GM21737 (cell line): ENCODE measurements around the gene GNG13.

Source experiments
- ATAC-seq: cut with Tn5 transposase; IDR thresholded peaks from one replicate; pipeline ENCODE4 v1.9.1; 2021; ENCODE audit warnings: mild to moderate bottlenecking, moderate library complexity; ENCODE audit not compliant: unreplicated experiment

GNG13 gene

DNA sequence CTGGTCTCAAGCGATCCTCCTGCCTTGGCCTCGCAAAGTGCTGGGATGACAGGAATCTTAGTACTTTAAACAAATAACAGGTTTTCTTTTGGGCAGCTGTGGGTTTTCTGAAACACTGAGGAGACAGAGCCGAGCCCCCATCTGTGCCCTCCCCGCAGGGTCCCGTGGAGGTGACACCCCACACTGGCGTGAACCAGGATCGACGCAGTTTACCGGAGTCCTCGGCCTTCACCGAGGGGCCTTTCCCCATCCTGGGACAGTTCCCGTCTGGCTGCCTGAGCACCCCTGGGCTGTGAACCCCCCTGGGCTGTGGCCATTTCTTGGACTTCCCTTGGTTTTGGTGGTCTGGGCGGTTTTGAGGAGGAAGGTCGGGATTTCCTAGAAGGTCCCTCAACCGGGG lies 15.3 kb upstream of the GNG13 start:
- no peak for ATAC-seq

DNA sequence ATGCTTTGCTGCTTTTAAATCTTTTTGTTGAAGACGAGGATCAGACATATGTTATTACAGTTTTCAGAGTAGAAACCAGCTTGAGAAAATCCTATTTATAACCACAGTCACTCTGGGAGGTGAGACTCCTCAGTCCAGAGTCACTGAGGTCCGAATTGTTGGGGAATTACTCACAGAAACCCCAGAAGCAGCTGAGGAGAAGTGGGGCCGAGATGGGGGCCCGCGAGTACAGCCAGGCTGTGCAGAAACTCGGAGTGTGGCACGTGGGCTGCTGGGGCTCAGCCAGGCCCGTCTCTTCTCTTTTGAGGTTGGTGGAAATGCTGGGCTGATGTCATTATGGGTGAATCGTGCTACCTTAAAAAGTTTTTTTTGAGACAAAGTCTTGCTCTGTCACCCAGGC lies 14.4 kb upstream of the GNG13 start:
- no peak for ATAC-seq

DNA sequence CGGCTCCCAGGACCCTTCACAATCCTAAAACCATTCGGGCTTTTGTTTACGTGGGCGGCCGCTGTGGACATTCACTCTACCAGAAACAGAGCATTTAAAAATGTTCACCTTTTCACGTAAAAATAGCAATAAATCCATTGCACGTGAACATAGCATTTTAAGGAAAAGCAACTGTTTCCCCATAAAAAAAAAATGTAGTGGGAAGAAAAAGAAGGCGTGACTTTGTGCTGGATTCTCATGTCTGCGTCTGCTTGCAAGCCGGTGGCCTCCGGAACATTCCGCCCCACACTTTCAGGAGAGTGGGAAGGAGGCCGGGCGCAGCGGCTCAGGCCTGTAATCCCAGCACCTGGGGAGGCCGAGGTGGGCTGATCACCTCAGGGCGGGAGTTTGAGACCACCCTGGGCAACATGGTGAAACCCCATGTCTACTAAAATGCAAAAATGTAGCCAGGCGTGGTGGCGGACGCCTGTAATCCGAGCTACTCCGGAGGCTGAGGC lies 13.4 kb upstream of the GNG13 start:
- no peak for ATAC-seq

DNA sequence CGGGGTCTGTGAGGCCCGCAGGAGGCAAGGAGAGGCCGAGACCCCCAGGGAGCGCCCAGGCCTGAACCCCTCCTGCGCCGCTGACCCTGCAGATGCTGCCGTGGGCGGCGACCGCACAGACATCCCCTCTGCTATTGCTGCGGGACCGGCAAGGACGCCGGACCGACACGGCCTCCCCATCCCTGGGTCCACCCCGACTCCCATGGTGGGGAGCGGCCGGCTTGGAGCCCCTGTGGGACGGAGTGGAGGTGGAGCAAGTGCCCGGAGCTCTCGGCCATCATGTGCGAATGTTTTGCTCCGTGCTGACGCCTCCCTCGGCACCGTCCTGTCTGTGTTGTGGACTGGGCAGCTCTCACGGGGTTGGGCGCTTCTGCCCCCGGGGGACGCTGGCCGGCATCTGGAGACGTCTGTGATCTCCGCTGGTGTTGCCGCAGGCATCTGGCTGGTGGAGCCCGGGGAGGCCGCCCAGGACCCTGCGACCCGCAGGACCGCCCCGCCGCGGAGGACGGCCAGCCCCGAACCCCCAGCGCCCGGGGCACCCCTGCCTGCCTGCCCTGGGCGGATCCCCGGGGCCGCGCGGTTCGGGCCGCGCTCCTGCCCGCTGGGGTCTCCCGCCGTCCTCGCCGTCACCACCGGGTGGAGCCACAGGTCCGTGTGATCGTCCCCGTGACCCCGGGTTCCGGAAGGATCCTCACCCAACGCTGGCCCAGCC lies 12.8 kb upstream of the GNG13 start:
- no peak for ATAC-seq

DNA sequence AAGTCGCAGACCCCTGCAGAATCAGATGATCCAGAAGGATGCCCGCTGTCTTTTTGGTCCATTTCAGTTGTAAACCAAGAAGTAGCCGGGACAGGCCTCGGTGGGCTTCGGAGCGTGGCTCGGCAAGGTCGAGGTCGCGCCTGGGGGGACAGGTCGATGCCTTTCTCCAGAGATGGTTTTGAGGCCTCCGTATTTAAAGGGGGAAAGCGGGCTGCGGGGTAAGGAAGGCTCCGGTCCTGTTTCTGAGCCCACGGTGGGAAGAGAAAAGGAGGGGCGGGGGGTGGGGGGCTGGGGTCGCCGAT lies 7.5 kb upstream of the GNG13 start:
- ATAC-seq = no peak

DNA sequence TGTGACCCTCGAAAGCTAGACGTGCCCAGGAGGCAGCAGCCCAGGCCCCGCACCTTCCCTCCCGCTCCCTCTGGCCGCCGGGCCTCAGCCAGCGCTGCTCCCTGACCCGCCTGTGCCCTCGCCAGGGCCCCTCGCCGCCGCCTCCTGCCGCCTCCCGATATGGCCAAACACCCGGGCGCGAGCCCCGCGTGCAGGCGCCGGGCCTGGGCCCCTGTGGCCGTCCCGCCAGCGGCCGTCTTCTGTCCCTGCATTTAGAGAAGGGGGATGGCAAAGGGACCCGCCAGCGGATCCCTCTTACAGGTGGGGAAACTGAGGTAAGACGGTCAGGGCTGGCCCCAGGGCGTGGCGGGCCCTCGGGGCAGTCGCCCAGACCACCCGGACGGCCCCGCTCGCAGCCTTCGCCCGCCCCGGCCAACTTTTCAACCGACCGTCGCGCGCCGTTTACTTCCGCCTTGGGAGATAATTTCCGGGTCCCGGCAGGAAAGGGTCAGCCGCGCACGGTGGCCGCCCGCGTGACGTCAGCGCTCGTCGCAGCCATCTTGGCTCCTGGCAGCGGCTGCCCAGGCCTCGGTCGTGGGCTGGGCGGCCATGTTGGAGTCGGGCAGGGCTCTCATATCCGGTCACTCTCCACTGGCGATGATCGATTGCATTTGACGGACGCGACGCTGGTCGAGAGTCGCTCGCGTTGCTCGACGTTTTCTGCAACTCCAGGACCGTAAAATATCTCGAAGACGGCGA lies 7.0 kb upstream of the GNG13 start:
- peak; percentile 85 for ATAC-seq

DNA sequence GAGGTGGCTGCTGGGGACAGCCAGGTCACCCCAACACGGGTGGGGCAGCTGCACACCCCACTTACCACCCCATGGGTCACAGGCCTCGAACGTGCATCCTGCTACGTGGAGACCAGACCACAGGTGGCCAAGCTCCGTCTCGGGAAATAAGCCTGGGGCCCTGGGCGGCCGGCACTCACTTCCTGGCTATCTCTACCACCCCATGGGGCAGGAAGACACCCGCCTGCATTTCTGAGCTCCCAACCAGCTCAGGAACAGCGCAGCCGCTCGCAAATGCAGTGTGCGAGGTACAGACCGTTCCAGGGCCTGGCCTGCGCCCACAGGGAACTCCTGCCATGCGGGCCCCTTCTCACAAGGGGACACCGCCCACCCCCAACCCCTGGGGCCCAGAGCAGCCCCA lies 4.9 kb upstream of the GNG13 start:
- ATAC-seq = no peak

DNA sequence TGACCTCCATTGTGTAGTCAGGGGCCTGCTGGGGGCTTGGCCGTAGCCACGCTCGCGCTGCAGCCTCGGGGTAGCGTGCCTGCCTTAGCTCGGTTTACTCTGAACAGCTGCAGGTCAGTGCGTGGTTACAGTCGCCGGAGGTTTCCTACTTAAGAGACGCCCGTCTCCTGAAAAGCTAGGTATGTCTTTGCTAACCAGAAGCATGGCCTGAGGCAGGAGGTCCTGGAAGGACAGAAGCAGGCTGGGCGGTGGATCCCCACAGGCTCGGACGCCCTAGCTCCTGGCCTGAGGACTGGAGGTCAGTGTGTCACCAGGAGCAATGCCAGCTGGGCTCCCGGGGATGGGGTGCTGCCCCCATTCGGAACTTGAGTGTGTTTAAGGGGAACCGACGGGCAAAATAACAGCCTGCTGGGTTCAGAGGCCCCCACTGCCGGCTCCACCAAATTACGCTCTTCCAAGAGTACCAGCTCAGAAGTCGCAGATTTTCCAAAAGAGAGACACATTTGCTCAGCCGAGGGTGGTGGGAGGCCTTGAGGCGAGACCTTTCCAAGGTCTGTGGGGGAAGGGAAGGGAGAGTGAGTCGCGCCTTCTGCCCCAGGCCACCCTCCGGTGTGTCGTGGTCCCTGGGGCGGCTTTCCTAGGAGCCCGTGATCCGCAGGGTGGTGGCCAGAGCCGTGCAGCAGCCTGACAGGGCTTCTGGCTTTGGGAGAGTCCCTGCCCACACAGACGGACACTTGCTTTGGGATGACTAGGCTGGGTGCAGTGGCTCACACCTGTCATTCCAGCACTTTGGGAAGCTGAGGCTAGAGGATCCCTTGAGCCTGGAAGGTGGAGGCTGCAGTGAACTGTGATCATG lies 3.9 kb upstream of the GNG13 start:
- no peak for ATAC-seq

DNA sequence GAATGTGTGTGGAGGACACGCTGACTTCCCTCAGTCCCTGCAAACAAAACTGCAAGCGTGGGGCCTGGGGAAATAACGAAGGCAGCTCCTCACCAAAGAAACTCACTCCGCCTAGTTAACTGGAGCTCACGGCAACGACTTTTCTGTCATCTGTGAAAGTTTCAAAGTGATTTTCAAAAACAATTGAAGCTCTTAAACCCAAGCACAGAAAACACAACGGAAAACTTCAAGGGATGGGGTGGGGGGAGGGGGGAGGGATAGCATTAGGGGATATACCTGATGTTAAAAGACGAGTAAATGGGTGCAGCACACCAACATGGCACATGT lies 3.2 kb upstream of the GNG13 start:
- no peak for ATAC-seq

DNA sequence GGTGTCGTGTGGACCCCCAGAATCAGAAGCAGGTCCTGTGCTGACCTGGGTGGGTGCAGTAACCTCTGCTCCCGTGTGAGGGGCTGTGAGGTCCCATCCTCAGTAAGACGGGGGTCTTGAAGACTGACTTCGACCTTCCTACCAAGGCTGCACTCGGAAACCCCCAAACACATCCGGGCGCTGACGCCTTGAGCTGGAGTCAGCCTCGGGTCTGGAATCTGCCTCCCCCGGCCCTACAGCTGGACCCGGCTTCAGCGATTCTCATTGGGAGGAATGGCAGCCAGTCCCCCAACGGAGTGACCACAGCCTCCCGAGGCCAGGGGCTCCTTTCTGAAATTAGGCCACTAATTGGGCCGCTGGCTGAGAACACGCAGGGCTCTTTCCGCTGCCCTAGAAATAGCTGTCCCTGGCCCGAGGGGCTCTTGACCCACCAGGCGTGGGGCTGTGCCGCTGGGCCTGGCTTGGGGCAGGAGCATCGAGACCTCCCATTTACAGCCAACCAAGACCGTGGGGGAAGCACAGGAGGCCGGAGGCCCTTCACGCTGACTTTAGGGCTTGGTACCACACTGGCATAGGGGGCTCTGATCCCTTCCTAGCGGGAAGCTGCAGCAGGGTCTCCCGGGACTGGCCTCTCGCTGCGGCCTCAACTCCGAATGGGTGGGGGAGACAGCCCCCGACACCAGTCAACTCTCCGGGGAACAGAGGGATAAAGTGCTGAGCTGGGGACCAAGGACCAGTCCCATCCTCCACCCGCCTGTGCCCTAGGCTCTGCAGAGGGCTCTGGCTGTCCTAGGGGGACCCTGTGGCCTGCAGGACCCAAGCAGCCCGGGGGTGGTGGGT lies 2.6 kb upstream of the GNG13 start:
- no peak for ATAC-seq

DNA sequence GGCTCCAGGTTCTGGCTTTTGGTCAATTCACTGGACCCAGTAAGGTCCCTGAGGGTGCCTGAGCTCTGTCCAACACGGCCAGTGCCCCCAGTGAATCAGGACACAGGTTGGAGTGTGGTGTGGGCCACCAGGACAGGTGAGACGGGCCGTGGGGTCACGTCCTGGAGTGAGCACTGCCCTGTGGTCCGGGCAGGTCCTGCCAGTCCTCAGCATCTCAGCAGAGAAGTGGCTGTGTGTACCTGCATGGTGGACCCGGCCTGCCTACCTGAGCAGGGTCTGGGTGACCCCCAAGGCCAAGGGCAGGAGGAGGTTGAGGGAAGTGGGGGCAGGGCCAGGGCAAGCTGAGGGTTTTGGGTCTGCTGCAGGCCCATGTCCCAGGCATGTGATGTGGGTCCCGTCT lies 1.9 kb upstream of the GNG13 start:
- ATAC-seq = no peak

DNA sequence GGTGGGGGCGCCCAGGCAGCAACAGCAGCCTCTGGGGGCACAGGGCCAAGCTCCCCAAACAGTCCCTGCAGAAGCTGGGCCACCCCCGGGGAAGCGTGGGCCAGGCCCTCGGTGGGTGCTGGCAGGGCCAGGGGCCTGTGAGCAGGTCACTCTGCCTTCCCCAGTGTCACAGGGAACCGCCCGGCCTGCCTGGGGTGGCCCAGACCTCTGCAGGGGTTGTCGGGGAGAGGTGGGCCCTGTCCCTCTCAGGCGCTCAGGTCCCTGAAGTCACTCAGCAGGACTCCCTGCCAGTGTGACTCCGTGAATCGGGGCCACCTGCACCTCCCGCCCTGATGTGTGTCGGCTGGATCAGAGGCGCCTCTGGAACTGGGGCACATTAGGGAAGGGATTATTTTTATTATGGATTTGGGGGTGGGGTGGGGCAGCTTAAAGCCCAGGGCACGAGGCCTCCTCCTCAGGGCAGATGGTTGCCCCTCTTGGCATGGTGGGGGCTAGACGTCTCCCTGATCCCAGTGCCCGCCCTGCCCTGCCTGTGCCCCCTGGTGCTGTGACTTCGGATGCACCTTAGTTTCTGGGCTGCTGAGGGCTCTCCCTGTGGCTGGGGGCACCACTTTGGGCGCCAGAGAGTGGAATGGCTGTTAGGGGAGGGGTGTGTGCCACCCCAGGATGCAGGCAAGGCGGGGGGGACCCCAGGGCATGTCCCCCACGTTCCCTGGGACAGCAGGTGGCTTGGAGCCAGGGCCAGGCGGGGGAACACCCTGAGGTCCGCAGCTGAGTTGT lies 1.2 kb upstream of the GNG13 start:
- ATAC-seq = no peak

DNA sequence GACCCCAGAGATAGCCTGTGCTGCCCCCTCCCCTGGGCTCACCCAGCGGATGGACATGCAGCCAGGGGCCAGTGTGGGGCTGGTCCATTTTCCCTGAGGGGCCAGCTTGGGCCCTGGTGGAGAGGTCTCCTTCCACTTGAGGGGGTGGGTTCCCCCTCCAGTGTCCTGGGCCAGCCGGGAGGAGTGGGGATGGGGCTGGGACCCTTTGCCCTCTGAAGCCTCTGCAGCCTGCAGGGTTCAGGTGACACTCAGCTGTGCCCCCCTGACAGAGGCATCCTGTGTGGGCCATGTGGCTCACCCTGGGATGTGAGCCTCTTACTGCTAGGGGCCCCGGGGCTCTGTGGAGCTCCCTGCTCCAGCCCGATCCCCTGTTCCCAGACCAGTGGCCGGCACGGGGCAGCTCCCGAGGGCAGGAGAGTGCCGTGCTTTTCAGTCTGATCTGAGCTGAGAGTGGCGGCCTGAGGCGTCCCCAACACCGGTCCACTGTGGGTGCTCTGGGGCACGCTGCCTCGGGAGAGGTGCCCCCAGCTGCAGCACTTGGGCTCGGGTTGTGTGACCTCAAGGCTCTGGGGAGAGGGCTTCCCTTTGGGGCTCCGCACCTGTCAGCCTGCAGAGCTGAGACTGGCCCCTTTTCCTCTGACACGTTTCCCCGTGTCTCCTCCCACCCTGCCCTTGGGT lies 439 bp upstream of the GNG13 start:
- no peak for ATAC-seq

DNA sequence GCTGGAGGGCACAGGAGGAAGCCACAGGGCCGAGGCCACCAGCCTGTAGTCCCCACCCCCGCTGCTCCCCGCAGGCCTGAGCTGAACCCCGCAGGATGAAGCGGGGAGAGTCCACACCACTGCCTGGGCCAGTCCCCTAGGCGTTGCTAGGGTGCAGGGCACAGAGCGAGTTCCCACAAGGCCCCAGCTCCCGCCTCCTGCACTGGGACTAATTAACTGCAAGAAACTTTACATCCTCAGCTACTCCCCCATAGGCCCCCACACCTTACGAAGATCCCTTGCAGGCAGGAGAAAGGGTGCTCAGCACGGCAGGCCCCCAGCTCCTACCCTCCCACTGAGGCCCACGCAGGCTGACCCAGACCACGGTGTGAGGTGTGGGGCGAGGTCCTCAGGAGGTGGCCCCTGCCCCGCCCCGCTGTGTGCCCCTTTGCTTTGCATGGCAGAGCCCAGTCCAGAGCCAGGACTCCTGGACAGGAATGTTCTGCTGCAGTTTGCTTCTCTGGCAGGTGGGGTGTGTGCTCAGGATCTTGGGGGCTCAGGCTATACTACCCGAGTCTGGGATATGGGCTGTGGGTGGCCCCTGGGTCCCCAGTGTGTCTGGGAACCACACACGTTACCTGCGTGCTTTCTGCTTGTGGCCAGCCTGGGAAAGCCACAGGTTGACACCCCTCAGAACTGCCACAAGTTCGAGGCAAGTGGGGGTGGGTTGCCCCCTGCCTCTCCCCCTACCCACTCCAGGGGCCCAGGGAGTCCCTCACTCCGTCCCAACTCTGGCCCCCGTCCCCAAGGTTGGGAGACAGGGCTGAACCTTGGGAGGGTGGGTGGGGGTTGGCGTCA lies 1.2 kb downstream of the GNG13 start:
- ATAC-seq = no peak

DNA sequence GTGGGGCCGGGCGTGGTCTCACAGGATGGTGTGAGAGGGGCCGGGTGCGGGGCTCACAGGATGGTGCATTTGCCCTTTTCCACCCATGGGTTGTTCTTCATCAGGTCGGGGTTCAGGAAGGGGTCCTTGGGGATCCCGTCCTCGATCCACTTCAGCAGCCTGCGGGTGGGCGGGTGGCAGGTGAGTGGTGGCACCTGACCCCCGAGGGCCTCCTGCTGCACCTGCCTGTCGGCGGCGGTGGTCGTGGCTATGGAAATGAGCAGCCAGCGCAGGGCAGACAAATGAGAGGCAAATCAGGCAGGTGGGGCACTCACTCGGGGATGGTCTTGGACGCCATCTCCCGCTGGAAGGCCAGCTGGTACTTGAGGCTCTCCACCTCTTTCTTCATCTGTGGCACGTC lies 1.9 kb downstream of the GNG13 start:
- ATAC-seq = no peak

DNA sequence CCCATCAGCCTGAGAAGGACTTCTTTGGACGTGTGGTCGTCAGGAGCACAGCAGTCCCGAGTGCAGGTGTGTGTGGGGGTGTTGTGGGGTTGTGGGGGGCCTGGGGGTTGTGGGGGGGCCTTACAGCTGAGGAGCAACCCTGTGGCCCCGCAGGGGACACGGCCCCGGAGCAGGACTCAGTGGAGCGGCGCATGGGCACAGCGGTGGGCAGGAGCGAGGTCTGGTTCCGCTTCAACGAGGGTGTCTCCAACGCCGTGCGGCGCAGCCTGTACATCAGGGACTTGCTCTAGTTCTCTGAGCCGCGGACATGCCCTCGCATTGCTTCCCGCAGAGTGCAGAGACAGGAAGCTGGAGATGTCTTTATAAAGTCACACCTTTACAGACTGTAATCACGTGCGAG lies 2.8 kb downstream of the GNG13 start:
- no peak for ATAC-seq

DNA sequence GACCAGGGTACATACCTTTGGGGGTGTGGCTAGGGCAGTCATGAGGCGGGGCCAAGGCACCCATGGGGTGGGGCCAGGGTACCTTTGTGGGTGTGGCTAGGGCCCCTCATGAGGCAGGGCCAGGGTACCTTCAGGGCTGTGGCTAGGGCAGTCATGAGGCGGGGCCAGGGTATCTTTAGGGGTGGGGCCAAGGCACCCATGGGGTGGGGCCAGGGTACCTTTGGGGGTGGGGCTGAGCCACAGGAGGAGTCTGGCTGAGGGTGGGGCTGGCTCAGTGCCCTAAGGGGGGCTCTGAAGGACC lies 3.5 kb downstream of the GNG13 start:
- no peak for ATAC-seq

DNA sequence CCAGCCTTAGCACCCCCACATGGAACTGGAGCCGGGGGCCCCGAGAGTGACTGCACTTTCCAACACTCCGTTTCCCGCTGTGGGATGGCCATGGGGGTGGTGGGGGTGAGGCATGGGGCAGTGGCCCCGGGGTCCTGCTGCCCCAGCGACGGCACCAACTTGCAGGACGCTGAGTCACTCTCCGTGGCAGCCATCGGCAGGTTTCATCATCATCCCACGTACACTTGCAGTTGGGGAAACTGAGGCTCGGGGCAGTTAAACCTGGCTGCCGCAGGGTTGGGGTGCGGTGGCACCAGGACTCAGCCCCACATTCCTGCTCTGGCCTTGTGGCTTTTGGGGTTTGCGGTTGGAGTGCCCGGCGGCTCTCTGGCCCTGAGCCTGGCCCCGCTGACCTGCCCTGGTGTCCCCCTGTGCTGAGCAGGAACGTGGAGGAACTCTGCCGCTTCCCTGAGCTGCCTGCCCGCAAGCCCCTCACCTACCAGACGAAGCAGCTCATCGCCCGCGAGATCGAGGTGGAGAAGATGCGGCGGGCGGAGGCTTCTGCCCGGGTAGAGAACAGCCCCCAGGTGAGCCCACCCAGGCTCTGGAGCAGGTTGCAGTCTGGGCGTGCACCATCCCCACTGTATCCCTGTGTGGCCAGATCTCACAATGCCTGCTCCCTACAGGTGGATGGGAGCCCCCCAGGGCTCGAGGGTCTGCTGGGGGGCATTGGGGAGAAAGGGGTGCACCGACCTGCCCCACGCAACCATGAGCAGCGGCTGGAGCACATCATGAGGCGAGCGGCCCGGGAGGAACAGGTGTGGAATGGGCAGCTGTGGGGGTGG lies 4.0 kb downstream of the GNG13 start:
- ATAC-seq = no peak
